ENCODE data around the gene YBX2.

YBX2 gene

DNA sequence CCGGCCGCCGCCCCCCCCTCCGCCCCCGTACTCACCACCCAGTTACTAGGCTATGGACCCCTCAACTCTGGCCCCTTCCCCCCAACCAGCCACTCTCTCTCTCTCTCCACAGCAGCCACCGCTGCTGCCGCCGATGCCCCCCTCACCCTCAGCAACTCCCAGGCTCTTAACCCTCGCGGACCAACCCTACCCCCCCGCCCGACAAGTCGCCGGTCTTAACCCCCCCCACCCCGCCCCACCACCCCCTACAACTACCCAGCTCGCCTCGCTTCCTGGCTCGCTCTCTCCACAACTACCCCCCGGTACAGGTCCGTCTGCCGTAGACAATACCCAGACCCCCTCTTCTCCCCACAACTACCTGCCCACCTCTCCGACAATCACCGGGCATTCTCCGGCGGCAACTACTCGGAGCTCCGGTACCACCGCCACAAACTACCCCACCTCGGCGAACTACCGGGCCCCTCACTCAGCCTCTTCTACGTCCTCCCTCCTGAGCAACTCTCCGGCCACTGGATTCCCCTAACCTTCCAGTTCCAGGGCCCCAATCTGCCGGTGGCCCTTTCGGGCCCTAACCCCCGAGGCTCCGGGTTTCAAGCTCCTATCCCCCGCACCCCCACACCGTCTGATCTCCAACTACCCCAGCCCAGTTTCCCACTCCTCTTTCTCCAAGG is 55.9 kb downstream of the YBX2 start:
- TF ChIP-seq, protein P1, sequence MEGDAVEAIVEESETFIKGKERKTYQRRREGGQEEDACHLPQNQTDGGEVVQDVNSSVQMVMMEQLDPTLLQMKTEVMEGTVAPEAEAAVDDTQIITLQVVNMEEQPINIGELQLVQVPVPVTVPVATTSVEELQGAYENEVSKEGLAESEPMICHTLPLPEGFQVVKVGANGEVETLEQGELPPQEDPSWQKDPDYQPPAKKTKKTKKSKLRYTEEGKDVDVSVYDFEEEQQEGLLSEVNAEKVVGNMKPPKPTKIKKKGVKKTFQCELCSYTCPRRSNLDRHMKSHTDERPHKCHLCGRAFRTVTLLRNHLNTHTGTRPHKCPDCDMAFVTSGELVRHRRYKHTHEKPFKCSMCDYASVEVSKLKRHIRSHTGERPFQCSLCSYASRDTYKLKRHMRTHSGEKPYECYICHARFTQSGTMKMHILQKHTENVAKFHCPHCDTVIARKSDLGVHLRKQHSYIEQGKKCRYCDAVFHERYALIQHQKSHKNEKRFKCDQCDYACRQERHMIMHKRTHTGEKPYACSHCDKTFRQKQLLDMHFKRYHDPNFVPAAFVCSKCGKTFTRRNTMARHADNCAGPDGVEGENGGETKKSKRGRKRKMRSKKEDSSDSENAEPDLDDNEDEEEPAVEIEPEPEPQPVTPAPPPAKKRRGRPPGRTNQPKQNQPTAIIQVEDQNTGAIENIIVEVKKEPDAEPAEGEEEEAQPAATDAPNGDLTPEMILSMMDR (IDR thresholded peaks at IDR 0.05; ENCODE audit: low read depth, low read length): no peak
- peak overlapping the region; percentile 99 for H3K4me3 ChIP-seq (ENCODE audit: low read depth, low read length)

All from WI38 (cell line).